Fibroblast of lung (primary cell): Measurements from ENCODE around the gene RNF125. TPM values are rescaled to one million over a fixed set of nuclear protein-coding genes. Genes with fewer than 3 reads are reported as not detected.
A peak's percentile ranks its signal among the peaks of the same experiment; 100 is the strongest.
"Not testable (repeated sequence)": the region's sequence is repeated elsewhere in the genome, so short reads cannot be mapped to it uniquely, and the experiment has no call there.

Experiments
- DNase-seq, 2 donors: peaks; one replicate each; pipeline versions ENCODE4 v3.0.0 to v3.0.0-alpha.2; 2010; ENCODE audit warnings: low read depth in 2 of 2
- H2AFZ ChIP-seq: 2 replicates; pipeline ENCODE4 v1.5.1; 2012; ENCODE audit warnings: low read length, control low read depth, inconsistent platforms
- H3K27ac ChIP-seq: 2 replicates; pipeline ENCODE4 v1.5.1; 2011; ENCODE audit warnings: low read length, control low read depth; ENCODE audit not compliant: insufficient read depth
- H3K27me3 ChIP-seq: 2 replicates; pipeline ENCODE4 v1.5.1; 2011; ENCODE audit warnings: mild to moderate bottlenecking, low read length; ENCODE audit not compliant: control insufficient read depth, insufficient read depth
- H3K36me3 ChIP-seq: 2 replicates; pipeline ENCODE4 v1.5.1; 2011; ENCODE audit warnings: low read length; ENCODE audit not compliant: control insufficient read depth, insufficient read depth
- H3K4me1 ChIP-seq: 2 replicates; pipeline ENCODE4 v1.5.1; 2011; ENCODE audit warnings: low read length; ENCODE audit not compliant: control insufficient read depth, insufficient read depth; ENCODE audit errors: extremely low read depth
- H3K4me2 ChIP-seq: 2 replicates; pipeline ENCODE4 v1.5.1; 2011; ENCODE audit warnings: low read length, control low read depth; ENCODE audit not compliant: insufficient read depth; ENCODE audit errors: extremely low read depth
- H3K4me3 ChIP-seq, 4 experiments: fragments of 200-600 bp in 1 of 4; sonication (generic) in 1 of 4; replicated peaks in 1 of 4; 2 replicates each; pipeline ENCODE4 v1.5.1; 2011 to 2016; ENCODE audit warnings: low read length in 4 of 4, low read depth in 3 of 4, mild to moderate bottlenecking in 3 of 4, control low read depth in 2 of 4, inconsistent platforms in 1 of 4, mixed read lengths in 1 of 4; ENCODE audit not compliant: insufficient read depth in 1 of 4; ENCODE audit errors: control extremely low read depth in 1 of 4
- H3K79me2 ChIP-seq: 2 replicates; pipeline ENCODE4 v1.5.1; 2012; ENCODE audit warnings: mild to moderate bottlenecking, low read length, inconsistent platforms; ENCODE audit not compliant: control insufficient read depth, insufficient read depth
- H3K9ac ChIP-seq: 2 replicates; pipeline ENCODE4 v1.5.1; 2011; ENCODE audit warnings: mild to moderate bottlenecking, low read length, control low read depth; ENCODE audit not compliant: insufficient read depth
- H3K9me3 ChIP-seq: 2 replicates; pipeline ENCODE4 v1.5.1; 2012; ENCODE audit warnings: low read depth, low read length; ENCODE audit not compliant: control insufficient read depth, insufficient read depth
- H4K20me1 ChIP-seq: 2 replicates; pipeline ENCODE4 v1.5.1; 2011; ENCODE audit warnings: low read length; ENCODE audit not compliant: control insufficient read depth, insufficient read depth; ENCODE audit errors: extremely low read depth
- EZH2 ChIP-seq: IDR thresholded peaks from 2 replicates; pipeline ENCODE4 v1.5.1; 2012; ENCODE audit warnings: low read length, control low read depth, mild to moderate bottlenecking; ENCODE audit errors: missing control alignments
- polyA plus RNA-seq, 2 donors: library from polyadenylated mRNA; depleted of rRNA in 1 of 2; stranded (reverse) in 1 of 2; unstranded in 1 of 2; fragments of >200 nt; gene quantifications; 2 replicates each; pipeline ENCODE4 v1.2.1, GENCODE V29; 2011 to 2012; ENCODE audit warnings: missing spikeins in 1 of 2
- total RNA-seq: library from RNA; depleted of rRNA; stranded (reverse); fragments of >200 nt; gene quantifications from 2 replicates; pipeline ENCODE4 v1.2.1, GENCODE V29; 2014
- TF ChIP-seq, protein P1 (sequence below), 2 donors: IDR thresholded peaks in 1 of 2; conservative IDR thresholded peaks in 1 of 2; 1 replicate in 1 of 2; 2 replicates in 1 of 2; pipeline ENCODE4 v1.5.1; 2011 to 2012; ENCODE audit warnings: low read length in 2 of 2, control low read depth in 1 of 2, inconsistent platforms in 1 of 2, low read depth in 1 of 2, mild to moderate bottlenecking in 1 of 2

The RNF125 gene
- total and polyA plus RNA-seq, 2 donors (not counting 1 experiment from before 2014, with no cell fraction given): 0.14 to 0.33 TPM

DNA sequence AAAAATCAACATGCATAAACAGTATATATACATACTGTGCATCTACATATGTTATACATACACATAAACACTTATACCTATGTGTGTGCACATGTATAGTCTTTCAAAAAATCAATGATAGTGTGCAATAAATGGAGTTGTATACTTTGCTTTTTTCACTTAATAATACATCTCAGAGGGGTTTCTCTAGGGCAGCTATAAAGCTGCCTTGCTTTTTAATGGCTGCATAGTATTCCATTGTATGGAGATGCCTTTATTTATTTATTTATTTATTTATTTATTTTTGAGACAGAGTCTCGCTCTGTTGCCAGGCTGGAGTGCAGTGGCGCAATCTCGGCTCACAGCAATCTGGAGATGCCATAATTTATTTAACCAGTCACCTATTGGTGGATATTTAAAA, 7.4 kb upstream of the RNF125 start:
- DNase-seq: no peak
- no peaks in the 10 kb centered on the region for H3K4me1 ChIP-seq
- no peak for TF ChIP-seq EZH2
- TF ChIP-seq, protein P1, sequence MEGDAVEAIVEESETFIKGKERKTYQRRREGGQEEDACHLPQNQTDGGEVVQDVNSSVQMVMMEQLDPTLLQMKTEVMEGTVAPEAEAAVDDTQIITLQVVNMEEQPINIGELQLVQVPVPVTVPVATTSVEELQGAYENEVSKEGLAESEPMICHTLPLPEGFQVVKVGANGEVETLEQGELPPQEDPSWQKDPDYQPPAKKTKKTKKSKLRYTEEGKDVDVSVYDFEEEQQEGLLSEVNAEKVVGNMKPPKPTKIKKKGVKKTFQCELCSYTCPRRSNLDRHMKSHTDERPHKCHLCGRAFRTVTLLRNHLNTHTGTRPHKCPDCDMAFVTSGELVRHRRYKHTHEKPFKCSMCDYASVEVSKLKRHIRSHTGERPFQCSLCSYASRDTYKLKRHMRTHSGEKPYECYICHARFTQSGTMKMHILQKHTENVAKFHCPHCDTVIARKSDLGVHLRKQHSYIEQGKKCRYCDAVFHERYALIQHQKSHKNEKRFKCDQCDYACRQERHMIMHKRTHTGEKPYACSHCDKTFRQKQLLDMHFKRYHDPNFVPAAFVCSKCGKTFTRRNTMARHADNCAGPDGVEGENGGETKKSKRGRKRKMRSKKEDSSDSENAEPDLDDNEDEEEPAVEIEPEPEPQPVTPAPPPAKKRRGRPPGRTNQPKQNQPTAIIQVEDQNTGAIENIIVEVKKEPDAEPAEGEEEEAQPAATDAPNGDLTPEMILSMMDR (conservative IDR thresholded peaks at IDR 0.05 in 1 of 2, IDR thresholded peaks at IDR 0.05 in 1 of 2; ENCODE audit: low read depth in 1 of 2, low read length in 2 of 2): no peak
- H3K27me3 ChIP-seq: no peaks in the 10 kb centered on the region
- no peak overlapping the region for H3K4me2 ChIP-seq
- H3K36me3 ChIP-seq: no peaks in the 10 kb centered on the region
- no peak overlapping the region for H3K9ac ChIP-seq
- no peaks in the 10 kb centered on the region for H4K20me1 ChIP-seq
- H3K9me3 ChIP-seq: no peaks in the 10 kb centered on the region
- H3K79me2 ChIP-seq: no peaks in the 10 kb centered on the region
- H3K27ac ChIP-seq: no peak overlapping the region
- H3K4me3 ChIP-seq: no peak overlapping the region
- no peak overlapping the region for H2AFZ ChIP-seq

DNA sequence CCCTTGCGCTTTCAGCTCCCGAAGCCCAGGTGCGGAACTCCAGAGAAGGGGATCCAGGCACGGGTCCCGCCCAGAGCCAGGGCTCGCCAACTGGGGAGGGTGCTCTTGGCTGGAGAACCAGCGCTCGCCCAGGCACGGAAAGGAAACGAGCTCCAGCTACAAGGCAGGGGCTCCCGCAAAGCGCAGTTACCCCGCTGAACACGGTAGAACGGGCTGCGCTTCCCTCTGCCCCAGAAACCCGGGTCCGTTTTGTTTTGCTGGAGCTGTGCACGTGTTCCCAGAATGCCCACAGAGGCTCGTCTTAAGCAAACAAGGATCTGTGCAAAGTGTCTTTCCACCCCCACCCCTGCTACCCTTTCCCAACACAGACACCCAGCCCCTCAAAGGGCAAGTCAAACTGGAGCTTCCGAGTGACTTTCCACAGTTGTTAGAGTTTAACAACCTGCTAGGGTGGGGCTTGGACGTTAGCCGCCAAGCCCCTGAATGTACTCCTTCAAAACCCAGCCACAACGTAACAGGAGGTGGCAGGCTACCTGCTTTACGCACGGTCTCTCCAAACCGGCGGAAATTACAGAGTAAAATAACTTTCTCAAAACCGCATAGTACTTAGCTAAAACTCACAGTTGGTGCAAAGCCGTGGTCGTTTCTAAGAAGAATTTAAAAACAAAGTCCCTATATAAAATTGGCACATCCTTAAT, 775 bp downstream of the RNF125 start:
- no peaks in the 10 kb centered on the region for H4K20me1 ChIP-seq
- H3K9ac ChIP-seq: no peak overlapping the region
- H3K4me3 ChIP-seq: peak overlapping the region; percentile 22 to 69 (median 48)
- no peak overlapping the region for H3K27ac ChIP-seq
- H3K79me2 ChIP-seq: no peaks in the 10 kb centered on the region
- TF ChIP-seq, protein P1 (conservative IDR thresholded peaks at IDR 0.05 in 1 of 2, IDR thresholded peaks at IDR 0.05 in 1 of 2; ENCODE audit: low read depth in 1 of 2, low read length in 2 of 2): no peak
- TF ChIP-seq EZH2: no peak
- H3K4me1 ChIP-seq: no peaks in the 10 kb centered on the region
- no peaks in the 10 kb centered on the region for H3K27me3 ChIP-seq
- DNase-seq: peak; percentile 34 to 58
- peak overlapping the region; percentile 85 for H3K4me2 ChIP-seq
- no peaks in the 10 kb centered on the region for H3K36me3 ChIP-seq
- peak overlapping the region; percentile 79 for H2AFZ ChIP-seq
- H3K9me3 ChIP-seq: no peaks in the 10 kb centered on the region

DNA sequence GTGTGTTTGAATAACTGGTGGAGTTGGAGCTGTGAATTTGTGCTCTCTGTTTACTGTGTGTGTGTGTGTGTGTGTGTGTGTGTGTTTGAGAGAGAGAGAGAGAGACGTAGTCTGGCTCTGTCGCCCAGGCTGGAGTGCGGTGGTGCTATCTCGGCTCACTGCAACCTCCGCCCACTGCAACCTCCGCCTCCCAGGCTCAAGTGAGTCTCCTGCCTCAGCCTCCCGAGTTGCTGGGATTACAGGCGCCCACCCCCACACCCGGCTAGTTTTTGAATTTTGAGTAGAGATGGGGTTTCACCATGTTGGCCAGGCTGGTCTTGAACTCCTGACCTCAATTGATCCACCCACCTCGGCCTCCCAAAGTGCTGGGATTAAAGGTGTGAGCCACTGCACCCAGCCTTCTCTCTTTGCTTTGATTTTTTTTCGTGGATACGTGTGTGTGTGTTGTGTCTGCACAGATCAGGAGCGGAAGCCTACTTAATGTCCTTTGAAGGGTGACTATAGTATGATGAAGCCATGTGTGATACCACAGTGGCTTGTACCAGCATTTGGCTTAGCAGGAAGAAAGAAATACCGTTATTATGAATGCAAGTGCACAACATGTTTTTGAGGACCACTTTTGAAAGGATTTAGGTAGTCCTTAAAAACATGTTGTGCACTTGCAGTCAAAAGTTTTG, 1.5 kb downstream of the RNF125 start:
- not testable (repeated sequence) for H3K4me1 ChIP-seq, H3K79me2 ChIP-seq, H3K27ac ChIP-seq, H3K4me3 ChIP-seq, H4K20me1 ChIP-seq, H2AFZ ChIP-seq, H3K9me3 ChIP-seq, H3K4me2 ChIP-seq, H3K36me3 ChIP-seq, H3K9ac ChIP-seq, H3K27me3 ChIP-seq, DNase-seq
